Transverse colon (tissue), 4 donors: Measurements from ENCODE around the gene HECTD1.

Experiments used
- POLR2A ChIP-seq: fragments of 450-650 bp; IDR thresholded peaks from one replicate; pipeline ENCODE4 v1.6.1; 2016; ENCODE audit warnings: antibody characterized with exemption, mild to moderate bottlenecking, moderate library complexity
- POLR2AphosphoS5 ChIP-seq, 3 donors: sonication (generic); formaldehyde crosslinking; IDR thresholded peaks; one replicate each; pipeline ENCODE4 v1.6.1; 2016; ENCODE audit warnings: antibody characterized with exemption in 3 of 3
- TF ChIP-seq, protein P1 (sequence below), 5 experiments: fragments of 200-600 bp in 3 of 5; fragments of 450-650 bp in 2 of 5; sonication (generic) in 3 of 5; IDR thresholded peaks; 1 replicate in 2 of 5; 2 replicates in 3 of 5; pipeline ENCODE4 v1.5.1; 2016 to 2017; ENCODE audit warnings: antibody characterized with exemption in 5 of 5, inconsistent platforms in 3 of 5, mild to moderate bottlenecking in 2 of 5, moderate library complexity in 1 of 5

DNA sequence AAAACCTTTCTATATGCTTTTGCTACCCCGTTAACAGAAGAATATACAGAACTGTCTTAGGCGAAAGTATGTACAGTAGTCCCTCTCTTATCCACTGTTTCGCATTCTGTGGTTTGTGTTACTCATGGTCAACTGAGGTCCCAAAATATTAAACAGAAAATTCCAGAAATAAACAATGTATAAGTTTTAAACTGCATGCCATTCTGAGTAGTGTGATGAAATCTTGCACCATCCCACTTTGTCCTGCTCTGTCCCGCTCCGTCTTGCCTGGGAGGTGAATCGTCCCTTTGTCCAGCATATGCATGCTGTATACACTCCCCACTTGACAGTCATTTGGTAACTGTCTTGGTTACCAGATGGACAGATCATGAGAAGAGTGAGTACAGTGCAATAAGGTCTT is 111.3 kb downstream of the HECTD1 start:
- TF ChIP-seq, protein P1, sequence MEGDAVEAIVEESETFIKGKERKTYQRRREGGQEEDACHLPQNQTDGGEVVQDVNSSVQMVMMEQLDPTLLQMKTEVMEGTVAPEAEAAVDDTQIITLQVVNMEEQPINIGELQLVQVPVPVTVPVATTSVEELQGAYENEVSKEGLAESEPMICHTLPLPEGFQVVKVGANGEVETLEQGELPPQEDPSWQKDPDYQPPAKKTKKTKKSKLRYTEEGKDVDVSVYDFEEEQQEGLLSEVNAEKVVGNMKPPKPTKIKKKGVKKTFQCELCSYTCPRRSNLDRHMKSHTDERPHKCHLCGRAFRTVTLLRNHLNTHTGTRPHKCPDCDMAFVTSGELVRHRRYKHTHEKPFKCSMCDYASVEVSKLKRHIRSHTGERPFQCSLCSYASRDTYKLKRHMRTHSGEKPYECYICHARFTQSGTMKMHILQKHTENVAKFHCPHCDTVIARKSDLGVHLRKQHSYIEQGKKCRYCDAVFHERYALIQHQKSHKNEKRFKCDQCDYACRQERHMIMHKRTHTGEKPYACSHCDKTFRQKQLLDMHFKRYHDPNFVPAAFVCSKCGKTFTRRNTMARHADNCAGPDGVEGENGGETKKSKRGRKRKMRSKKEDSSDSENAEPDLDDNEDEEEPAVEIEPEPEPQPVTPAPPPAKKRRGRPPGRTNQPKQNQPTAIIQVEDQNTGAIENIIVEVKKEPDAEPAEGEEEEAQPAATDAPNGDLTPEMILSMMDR (IDR thresholded peaks at IDR 0.05) = no peak
- TF ChIP-seq POLR2A = no peak
- TF ChIP-seq POLR2AphosphoS5 (IDR thresholded peaks at IDR 0.05) = no peak
